Suprapubic skin (tissue), 4 donors: ENCODE results near the gene CLIP2. TPM values are rescaled to one million over a fixed set of nuclear protein-coding genes. Genes with fewer than 3 reads are reported as not detected.

Experiments
- DNase-seq, 2 donors: peaks; one replicate each; pipeline ENCODE4 v3.0.0-alpha.2; 2019; ENCODE audit warnings: low spot score in 2 of 2
- H3K27ac ChIP-seq: fragments of 200-600 bp; sonication (generic); one replicate; pipeline ENCODE4 v1.5.1; 2019
- H3K27me3 ChIP-seq: fragments of 200-600 bp; sonication (generic); one replicate; pipeline ENCODE4 v1.5.1; 2019
- H3K36me3 ChIP-seq: fragments of 200-600 bp; sonication (generic); one replicate; pipeline ENCODE4 v1.5.1; 2019
- H3K4me1 ChIP-seq: fragments of 200-600 bp; sonication (generic); one replicate; pipeline ENCODE4 v1.5.1; 2019
- H3K4me3 ChIP-seq: fragments of 200-600 bp; sonication (generic); one replicate; pipeline ENCODE4 v1.5.1; 2019; ENCODE audit warnings: mild to moderate bottlenecking
- H3K9me3 ChIP-seq: fragments of 200-600 bp; sonication (generic); one replicate; pipeline ENCODE4 v1.5.1; 2019
- EP300 ChIP-seq: sonication (generic); formaldehyde crosslinking; IDR thresholded peaks from one replicate; pipeline ENCODE4 v1.6.1; 2017; ENCODE audit warnings: antibody characterized with exemption
- POLR2A ChIP-seq, 2 donors: fragments of 450-650 bp; IDR thresholded peaks; one replicate each; pipeline ENCODE4 v1.6.1; 2017; ENCODE audit warnings: antibody characterized with exemption in 2 of 2, mild to moderate bottlenecking in 2 of 2, moderate library complexity in 2 of 2
- POLR2AphosphoS5 ChIP-seq, 3 donors: sonication (generic); formaldehyde crosslinking; IDR thresholded peaks; one replicate each; pipeline ENCODE4 v1.6.1; 2017; ENCODE audit warnings: antibody characterized with exemption in 3 of 3
- WGBS: methylation state at CpG from one replicate; pipeline ENCODE4 v1.1.5; 2018; 5-methylcytosine and 5-hydroxymethylcytosine counted together
- total RNA-seq, 4 donors: library from RNA; depleted of rRNA; stranded (reverse); fragments of >200 nt; gene quantifications; one replicate each; pipeline ENCODE4 v1.1.0, GENCODE V29; 2016
- TF ChIP-seq, protein P1 (sequence below), 2 donors: fragments of 200-600 bp in 1 of 2; fragments of 450-650 bp in 1 of 2; sonication (generic) in 1 of 2; IDR thresholded peaks; one replicate each; pipeline ENCODE4 v1.5.1; 2016 to 2019; ENCODE audit warnings: antibody characterized with exemption in 2 of 2, mild to moderate bottlenecking in 1 of 2, moderate library complexity in 1 of 2

Gene CLIP2
- total RNA-seq, 4 donors from 2014 or later, result 26.9 to 73.6 (median 32.5) TPM

DNA sequence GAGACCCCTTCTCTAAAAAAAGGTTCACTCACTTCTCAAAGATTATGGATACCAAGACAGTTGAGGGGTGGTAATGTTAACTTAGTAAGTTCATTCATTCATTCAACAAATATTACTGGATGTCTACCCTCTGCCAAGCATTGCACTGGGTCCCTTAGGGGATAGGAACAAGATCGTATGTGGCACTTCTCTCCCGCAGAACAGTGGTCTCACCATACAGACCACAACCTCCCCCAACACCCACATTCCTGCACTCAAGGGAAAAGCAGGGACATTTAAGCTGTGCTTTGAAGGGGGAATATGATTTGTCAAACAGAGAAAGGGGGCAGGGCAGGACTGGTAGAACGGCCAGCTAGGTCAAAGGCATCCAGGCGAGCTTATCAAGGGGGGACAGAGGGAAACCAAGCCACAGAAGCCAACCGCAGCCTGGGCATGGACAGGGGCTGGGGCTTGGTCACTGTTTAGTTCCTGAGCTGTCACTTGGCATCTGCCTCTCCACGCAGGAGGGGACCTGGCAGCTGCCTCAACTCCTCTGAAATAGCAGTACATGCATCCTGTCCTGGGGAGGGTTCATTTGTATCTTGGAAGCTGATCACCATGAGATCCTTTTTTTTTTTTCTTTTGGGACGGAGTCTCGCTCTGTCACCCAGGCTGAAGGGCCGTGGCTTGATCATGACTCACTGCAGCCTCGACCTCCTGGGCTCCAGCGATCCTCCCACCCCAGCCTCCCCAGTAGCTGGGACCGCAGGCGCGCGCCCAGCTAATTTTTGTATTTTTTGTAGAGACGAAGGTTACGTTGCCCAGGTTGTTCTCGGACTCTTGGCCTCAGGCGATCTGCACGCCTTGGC is 949 bp upstream of the CLIP2 start:
- H3K9me3 ChIP-seq, result no peaks in the 10 kb centered on the region
- H3K4me1 ChIP-seq, result peaks cover 44% of the 10 kb centered on the region
- H3K36me3 ChIP-seq, result no peaks in the 10 kb centered on the region
- H3K27me3 ChIP-seq, result no peaks in the 10 kb centered on the region
- H3K4me3 ChIP-seq, result peak overlapping the region; percentile 77
- TF ChIP-seq EP300 (no peak), POLR2A (IDR thresholded peaks at IDR 0.05) (no peak), POLR2AphosphoS5 (IDR thresholded peaks at IDR 0.05) (no peak)
- TF ChIP-seq, protein P1, sequence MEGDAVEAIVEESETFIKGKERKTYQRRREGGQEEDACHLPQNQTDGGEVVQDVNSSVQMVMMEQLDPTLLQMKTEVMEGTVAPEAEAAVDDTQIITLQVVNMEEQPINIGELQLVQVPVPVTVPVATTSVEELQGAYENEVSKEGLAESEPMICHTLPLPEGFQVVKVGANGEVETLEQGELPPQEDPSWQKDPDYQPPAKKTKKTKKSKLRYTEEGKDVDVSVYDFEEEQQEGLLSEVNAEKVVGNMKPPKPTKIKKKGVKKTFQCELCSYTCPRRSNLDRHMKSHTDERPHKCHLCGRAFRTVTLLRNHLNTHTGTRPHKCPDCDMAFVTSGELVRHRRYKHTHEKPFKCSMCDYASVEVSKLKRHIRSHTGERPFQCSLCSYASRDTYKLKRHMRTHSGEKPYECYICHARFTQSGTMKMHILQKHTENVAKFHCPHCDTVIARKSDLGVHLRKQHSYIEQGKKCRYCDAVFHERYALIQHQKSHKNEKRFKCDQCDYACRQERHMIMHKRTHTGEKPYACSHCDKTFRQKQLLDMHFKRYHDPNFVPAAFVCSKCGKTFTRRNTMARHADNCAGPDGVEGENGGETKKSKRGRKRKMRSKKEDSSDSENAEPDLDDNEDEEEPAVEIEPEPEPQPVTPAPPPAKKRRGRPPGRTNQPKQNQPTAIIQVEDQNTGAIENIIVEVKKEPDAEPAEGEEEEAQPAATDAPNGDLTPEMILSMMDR (IDR thresholded peaks at IDR 0.05), result no peak
- no peak for DNase-seq
- WGBS, result 37% methylated on average over 19 of the region's 20 CpGs
- no peak overlapping the region for H3K27ac ChIP-seq

GRCh38 chr7:74289659-74290552 is 699 bp downstream of the CLIP2 start:
- Histone ChIP-seq H3K36me3 (no peaks in the 10 kb centered on the region), H3K4me3 (peak overlapping the region; percentile 77), H3K9me3 (no peaks in the 10 kb centered on the region), H3K4me1 (peaks cover 52% of the 10 kb centered on the region), H3K27ac (peak overlapping the region; percentile 81), H3K27me3 (no peaks in the 10 kb centered on the region)
- WGBS, result 0% methylated on average over 5 of the region's 60 CpGs
- peak; percentile 76 to 82 for DNase-seq
- TF ChIP-seq EP300, result no peak
- TF ChIP-seq, protein P1 (IDR thresholded peaks at IDR 0.05), result no peak
- no peak for TF ChIP-seq POLR2A (IDR thresholded peaks at IDR 0.05)
- TF ChIP-seq POLR2AphosphoS5 (IDR thresholded peaks at IDR 0.05), result no peak

- 5% methylated on average over 8 of the region's 9 CpGs for WGBS
- TF ChIP-seq, protein P1 (IDR thresholded peaks at IDR 0.05), result no peak
- no peak for TF ChIP-seq POLR2A (IDR thresholded peaks at IDR 0.05)
- no peak for TF ChIP-seq EP300
- TF ChIP-seq POLR2AphosphoS5 (IDR thresholded peaks at IDR 0.05), result no peak
- no peak for DNase-seq
- H3K27me3 ChIP-seq, result no peaks in the 10 kb centered on the region
- H3K4me1 ChIP-seq, result peaks cover 52% of the 10 kb centered on the region
- no peaks in the 10 kb centered on the region for H3K36me3 ChIP-seq
- peak overlapping the region; percentile 81 for H3K27ac ChIP-seq
- peak overlapping the region; percentile 77 for H3K4me3 ChIP-seq
- H3K9me3 ChIP-seq, result no peaks in the 10 kb centered on the region
Measured at GRCh38 chr7:74290553-74290950, 1.3 kb downstream of the CLIP2 start.

DNA sequence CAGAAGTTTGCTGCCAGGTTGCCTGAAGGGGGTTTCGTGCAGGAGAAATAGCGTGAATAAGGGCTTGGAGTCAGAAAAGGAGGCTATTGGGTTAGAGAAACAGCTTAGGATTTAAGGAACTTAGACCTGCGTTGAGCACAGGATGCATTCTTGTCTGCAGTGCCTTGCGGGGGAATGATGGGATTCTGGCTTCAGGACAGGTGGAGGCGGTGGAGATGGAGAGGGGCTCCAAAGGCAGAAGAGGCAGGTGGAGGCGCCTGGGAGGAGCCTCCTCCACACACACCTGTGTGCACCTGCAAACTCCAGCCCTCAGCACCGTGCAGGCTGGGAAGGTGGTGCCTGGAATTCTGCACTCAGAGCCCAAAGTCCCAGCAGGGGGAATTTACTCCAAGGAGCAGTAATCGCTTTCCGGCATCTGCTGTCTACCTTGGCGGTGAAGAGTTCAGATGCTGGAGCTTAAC is 1.8 kb downstream of the CLIP2 start:
- Histone ChIP-seq H3K4me3 (peak overlapping the region; percentile 77), H3K27ac (no peak overlapping the region), H3K36me3 (no peaks in the 10 kb centered on the region), H3K27me3 (no peaks in the 10 kb centered on the region), H3K9me3 (no peaks in the 10 kb centered on the region), H3K4me1 (peaks cover 52% of the 10 kb centered on the region)
- no peak for DNase-seq
- TF ChIP-seq POLR2A (IDR thresholded peaks at IDR 0.05) (no peak), EP300 (no peak), POLR2AphosphoS5 (IDR thresholded peaks at IDR 0.05) (no peak)
- TF ChIP-seq, protein P1 (IDR thresholded peaks at IDR 0.05), result no peak
- WGBS, result 48% methylated on average over 10 of the region's 10 CpGs
